GM21526 (cell line): ENCODE results near the gene ACSL4.
"Not testable (repeated sequence)": the region's sequence is repeated elsewhere in the genome, so short reads cannot be mapped to it uniquely, and the experiment has no call there.

Source experiments
- ATAC-seq: cut with Tn5 transposase; IDR thresholded peaks from one replicate; pipeline ENCODE4 v1.9.1; 2021; ENCODE audit warnings: moderate library complexity; ENCODE audit not compliant: unreplicated experiment, low FRiP score

Gene ACSL4

GRCh38 chrX:109732807-109733612 lies at the start of gene ACSL4:
Gene ACSL4, minus strand, starts transcription at chrX:109733257. Its CDS starts 49,894 bp downstream, at chrX:109683363.
- peak; percentile 75 for ATAC-seq

- no peak for ATAC-seq
Measured at GRCh38 chrX:109777749-109778148, 44.7 kb upstream of the ACSL4 start.

GRCh38 chrX:109776986-109777385 lies 43.9 kb upstream of the ACSL4 start:
- ATAC-seq: no peak

GRCh38 chrX:109776432-109776831 lies 43.4 kb upstream of the ACSL4 start:
- no peak for ATAC-seq

GRCh38 chrX:109775386-109775785 lies 42.3 kb upstream of the ACSL4 start:
- no peak for ATAC-seq

- peak; percentile 96 for ATAC-seq
Measured at GRCh38 chrX:109774706-109775105, 41.6 kb upstream of the ACSL4 start.

GRCh38 chrX:109774136-109774535 lies 41.1 kb upstream of the ACSL4 start:
- ATAC-seq: no peak

- no peak for ATAC-seq
Measured at GRCh38 chrX:109773374-109773773, 40.3 kb upstream of the ACSL4 start.

GRCh38 chrX:109770780-109771179 lies 37.7 kb upstream of the ACSL4 start:
- no peak for ATAC-seq

GRCh38 chrX:109760922-109761250 lies 27.8 kb upstream of the ACSL4 start:
- no peak for ATAC-seq

- no peak for ATAC-seq
Measured at GRCh38 chrX:109760209-109760921, 27.3 kb upstream of the ACSL4 start.

GRCh38 chrX:109753256-109753655 lies 20.2 kb upstream of the ACSL4 start:
- no peak for ATAC-seq

- ATAC-seq: no peak
Measured at GRCh38 chrX:109751698-109752097, 18.6 kb upstream of the ACSL4 start.

GRCh38 chrX:109749207-109749606 lies 16.1 kb upstream of the ACSL4 start:
- ATAC-seq: no peak

- no peak for ATAC-seq
Measured at GRCh38 chrX:109747681-109748080, 14.6 kb upstream of the ACSL4 start.

- no peak for ATAC-seq
Measured at GRCh38 chrX:109742722-109743121, 9.7 kb upstream of the ACSL4 start.

GRCh38 chrX:109740896-109741295 lies 7.8 kb upstream of the ACSL4 start:
- ATAC-seq: not testable (repeated sequence)

GRCh38 chrX:109740433-109740809 lies 7.4 kb upstream of the ACSL4 start:
- no peak for ATAC-seq

- ATAC-seq: no peak
Measured at GRCh38 chrX:109739625-109740432, 6.8 kb upstream of the ACSL4 start.

- ATAC-seq: no peak
Measured at GRCh38 chrX:109735202-109735744, 2.2 kb upstream of the ACSL4 start.

- no peak for ATAC-seq
Measured at GRCh38 chrX:109733613-109734083, 591 bp upstream of the ACSL4 start.
